Esophagus muscularis mucosa (tissue), 4 donors: ENCODE results near the gene TRIM24.

Experiments
- CTCF ChIP-seq, 3 experiments: fragments of 200-600 bp in 2 of 3; fragments of 450-650 bp in 1 of 3; sonication (generic) in 2 of 3; IDR thresholded peaks; one replicate each; pipeline ENCODE4 v1.5.1; 2017 to 2019; ENCODE audit warnings: antibody characterized with exemption in 3 of 3, mild to moderate bottlenecking in 2 of 3, moderate library complexity in 1 of 3
- EP300 ChIP-seq: sonication (generic); formaldehyde crosslinking; IDR thresholded peaks from one replicate; pipeline ENCODE4 v1.6.1; 2017; ENCODE audit warnings: antibody characterized with exemption
- POLR2A ChIP-seq: fragments of 450-650 bp; IDR thresholded peaks from one replicate; pipeline ENCODE4 v1.6.1; 2017; ENCODE audit warnings: antibody characterized with exemption, moderate library complexity, mild to moderate bottlenecking, low read depth
- POLR2AphosphoS5 ChIP-seq, 2 donors: sonication (generic); formaldehyde crosslinking; IDR thresholded peaks; one replicate each; pipeline ENCODE4 v1.6.1; 2017; ENCODE audit warnings: antibody characterized with exemption in 2 of 2

GRCh38 chr7:138433583-138434443 lies 26.2 kb upstream of the TRIM24 start:
- TF ChIP-seq CTCF (IDR thresholded peaks at IDR 0.05) (no peak), POLR2A (no peak), POLR2AphosphoS5 (IDR thresholded peaks at IDR 0.05) (no peak), EP300 (no peak)
